SH-SY5Y (cell line): ENCODE results near the gene UBALD1.

Experiments used
- GATA2 ChIP-seq: IDR thresholded peaks from 2 replicates; pipeline ENCODE4 v1.6.1; 2011; ENCODE audit warnings: mild to moderate bottlenecking, low read depth, low read length
- GATA3 ChIP-seq: IDR thresholded peaks from 2 replicates; pipeline ENCODE4 v1.6.1; 2011; ENCODE audit warnings: low read depth, mild to moderate bottlenecking, low read length, moderate library complexity

DNA sequence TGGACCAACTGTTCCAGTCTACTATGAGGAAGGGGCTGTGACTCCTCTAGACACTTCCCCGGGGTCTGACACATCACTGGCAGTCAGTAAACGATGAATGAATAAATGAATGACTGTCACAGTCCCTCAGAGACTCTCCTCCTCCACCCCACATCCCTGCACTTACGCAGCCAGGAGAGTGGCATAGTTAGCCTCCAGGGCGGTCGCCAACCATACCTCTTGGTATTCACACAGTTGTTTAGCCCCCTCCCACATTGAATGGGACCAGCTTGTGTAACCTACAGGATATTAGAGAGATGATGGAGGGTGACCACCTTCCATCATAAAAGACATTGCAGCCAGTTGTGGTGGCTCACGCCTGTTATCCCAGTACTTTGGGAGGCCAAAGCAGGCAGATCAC, 25.7 kb downstream of the UBALD1 start:
- TF ChIP-seq GATA2: no peak
- TF ChIP-seq GATA3: no peak
